AG10803 (cell line): Measurements from ENCODE around the gene HIVEP2.

Experiments used
- DNase-seq: peaks from one replicate; pipeline ENCODE4 v3.0.0; 2010; ENCODE audit warnings: low read depth
- H3K4me3 ChIP-seq: 2 replicates; pipeline ENCODE4 v1.5.1; 2011; ENCODE audit warnings: mild to moderate bottlenecking, low read length, control low read depth
- TF ChIP-seq, protein P1 (sequence below): conservative IDR thresholded peaks from 2 replicates; pipeline ENCODE4 v1.5.1; 2011; ENCODE audit warnings: mild to moderate bottlenecking, low read length, control low read depth, inconsistent platforms

Gene HIVEP2

DNA sequence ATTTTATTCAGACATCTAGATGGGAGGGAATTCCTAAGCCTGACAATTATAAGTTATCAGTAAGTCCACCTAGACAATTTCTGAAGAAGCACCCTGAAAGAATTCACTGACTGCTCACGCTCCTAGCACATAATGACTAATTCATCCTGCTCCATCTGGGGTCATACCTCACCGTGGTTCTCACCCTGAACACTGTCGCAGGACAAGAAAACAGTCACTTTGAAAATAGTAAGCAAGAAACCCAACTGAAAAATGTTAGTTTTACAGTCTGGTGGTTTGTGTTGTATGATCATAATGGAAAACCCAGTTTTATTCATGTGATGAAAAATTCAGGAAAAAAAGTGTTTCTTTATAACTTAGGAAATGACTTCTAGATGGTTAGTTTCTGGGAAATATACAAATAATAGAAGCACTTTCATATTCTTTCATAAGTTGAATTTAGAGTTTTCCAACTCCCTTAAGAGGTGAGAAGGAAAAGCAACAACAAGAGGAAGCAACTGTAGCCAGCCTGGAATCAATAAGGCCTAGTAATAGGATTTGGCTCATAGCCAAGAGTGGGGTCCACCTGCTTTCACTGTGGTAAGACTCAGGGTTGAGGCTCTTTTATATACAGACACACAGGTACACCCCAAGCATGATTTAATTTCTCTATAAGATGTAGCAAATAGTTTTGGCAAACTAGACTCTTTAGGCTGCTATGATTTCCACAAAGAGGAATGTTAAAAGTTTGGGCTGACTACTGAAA lies 94.1 kb downstream of the HIVEP2 start:
- TF ChIP-seq, protein P1, sequence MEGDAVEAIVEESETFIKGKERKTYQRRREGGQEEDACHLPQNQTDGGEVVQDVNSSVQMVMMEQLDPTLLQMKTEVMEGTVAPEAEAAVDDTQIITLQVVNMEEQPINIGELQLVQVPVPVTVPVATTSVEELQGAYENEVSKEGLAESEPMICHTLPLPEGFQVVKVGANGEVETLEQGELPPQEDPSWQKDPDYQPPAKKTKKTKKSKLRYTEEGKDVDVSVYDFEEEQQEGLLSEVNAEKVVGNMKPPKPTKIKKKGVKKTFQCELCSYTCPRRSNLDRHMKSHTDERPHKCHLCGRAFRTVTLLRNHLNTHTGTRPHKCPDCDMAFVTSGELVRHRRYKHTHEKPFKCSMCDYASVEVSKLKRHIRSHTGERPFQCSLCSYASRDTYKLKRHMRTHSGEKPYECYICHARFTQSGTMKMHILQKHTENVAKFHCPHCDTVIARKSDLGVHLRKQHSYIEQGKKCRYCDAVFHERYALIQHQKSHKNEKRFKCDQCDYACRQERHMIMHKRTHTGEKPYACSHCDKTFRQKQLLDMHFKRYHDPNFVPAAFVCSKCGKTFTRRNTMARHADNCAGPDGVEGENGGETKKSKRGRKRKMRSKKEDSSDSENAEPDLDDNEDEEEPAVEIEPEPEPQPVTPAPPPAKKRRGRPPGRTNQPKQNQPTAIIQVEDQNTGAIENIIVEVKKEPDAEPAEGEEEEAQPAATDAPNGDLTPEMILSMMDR = no peak
- peak; percentile 60 for DNase-seq

DNA sequence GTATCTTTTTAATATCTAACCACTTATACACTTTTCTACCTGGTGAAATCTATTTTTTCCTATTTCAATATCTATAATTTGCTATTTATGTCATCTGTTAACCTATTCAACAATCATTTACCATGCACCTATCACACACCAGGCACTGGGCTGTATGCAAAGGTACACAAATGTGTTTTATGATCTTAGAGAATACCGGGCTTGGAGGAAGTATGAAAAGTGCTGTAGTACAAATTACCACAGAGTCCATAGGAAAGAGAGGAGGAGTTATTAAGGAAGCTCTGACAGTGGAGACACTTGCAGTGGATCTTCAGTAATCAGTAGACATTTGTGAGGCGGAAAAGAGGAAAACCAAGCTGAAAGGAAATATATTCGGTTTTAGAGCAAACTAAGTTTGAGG lies 96.0 kb downstream of the HIVEP2 start:
- TF ChIP-seq, protein P1 = no peak
- no peak overlapping the region for H3K4me3 ChIP-seq
- no peak for DNase-seq

More for the DNA sequence above, 94.1 kb downstream of the HIVEP2 start:
- no peak overlapping the region for H3K4me3 ChIP-seq

DNA sequence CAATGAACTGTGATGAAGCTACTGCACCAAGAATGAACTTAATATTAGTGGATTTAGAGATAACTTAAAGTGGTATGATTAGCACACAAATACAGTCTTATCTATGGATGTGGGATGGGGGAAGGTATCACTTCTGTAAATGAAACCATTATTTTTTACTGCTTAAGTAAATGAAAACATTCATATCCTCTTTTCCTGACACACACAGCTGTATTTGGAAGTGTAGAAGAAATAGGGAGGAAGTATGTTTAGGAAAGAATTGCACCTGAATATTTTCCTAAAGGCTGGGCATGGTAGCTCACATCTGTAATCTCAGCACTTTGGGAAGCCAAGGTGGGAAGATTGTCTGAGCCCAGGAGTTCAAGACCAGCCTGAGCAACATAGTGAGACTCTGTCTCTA lies 96.8 kb downstream of the HIVEP2 start:
- no peak for DNase-seq
- TF ChIP-seq, protein P1 = no peak
- no peak overlapping the region for H3K4me3 ChIP-seq

DNA sequence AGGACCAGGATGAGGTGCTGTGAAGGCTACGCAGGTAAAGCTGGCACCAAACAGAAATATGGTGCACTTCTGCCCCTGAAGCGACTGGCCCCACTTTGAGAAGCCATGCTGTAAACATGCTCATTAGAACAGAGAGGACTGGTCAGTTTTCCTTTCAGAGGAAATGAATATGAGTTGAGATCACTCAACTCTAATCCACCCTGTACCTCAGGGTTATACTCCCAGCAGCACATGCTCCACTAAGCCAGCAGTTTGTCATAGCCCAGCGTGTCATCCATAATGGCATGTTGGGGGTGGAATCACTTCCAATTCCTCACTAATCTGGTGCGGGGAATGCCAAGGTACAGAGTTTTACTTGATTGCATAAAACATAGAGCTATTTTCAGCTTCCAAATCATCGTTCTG lies 98.1 kb downstream of the HIVEP2 start:
- H3K4me3 ChIP-seq = no peak overlapping the region
- peak; percentile 92 for DNase-seq
- TF ChIP-seq, protein P1 = no peak

DNA sequence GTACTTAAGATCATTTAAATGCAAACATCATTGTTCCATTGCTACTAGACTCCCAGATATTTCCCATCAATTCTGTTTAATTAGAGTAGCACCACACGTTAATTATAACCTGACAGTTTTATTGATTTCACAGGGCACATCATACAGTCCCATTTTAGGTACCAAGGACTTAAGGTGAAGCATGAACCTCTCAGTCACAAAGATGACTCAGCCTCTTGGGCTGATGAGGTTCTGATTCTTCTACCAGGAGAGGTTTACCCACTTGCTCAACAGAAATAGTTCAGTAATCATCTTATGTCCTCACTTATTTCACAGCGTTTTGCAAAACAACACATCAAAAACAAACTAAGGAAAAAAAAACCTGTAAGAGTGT lies 98.5 kb downstream of the HIVEP2 start:
- TF ChIP-seq, protein P1 = no peak
- peak; percentile 71 for DNase-seq
- no peak overlapping the region for H3K4me3 ChIP-seq

DNA sequence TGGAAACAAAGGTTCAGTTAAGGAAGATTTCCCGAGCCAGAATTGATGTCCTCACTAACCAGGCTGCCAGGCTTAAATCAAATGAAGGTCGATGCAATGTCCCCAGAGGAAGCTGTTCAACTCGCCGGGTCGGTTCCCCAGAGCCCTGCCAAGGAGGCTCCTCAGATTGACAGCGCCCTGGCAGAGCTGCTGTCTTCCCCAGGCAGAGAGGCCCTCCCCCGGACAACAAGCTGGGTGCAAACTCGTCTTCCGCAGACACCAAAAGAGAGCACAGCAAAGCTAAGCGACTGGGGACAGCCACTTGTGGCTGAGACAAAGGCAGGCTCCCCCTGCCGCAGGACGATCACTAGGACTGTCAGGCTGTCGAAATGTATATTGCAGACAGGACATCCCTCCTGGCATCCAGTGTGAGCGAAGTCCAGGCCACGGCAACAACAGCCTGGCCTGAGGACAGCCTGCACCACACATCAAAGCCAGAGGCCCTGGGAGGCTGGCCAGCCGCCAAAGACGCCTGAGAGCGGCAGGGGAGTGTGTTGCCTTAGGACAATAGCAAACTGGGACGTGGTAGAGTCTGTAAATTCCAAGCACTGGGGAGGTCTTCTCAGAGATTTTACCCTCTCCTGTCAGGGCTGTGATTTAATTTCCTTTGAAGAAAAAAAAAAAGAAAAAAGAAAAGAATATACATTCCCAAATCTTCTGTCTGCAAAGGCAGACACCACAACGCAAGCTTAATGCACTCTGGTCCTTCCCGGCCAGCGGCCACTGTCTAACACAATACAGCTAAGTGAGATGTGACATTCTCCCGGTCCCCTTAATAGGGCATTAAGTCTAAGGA lies 99.1 kb downstream of the HIVEP2 start:
- peak overlapping the region; percentile 37 for H3K4me3 ChIP-seq
- peak; percentile 71 for DNase-seq
- TF ChIP-seq, protein P1 = 0 out of 2 replicates have a peak, but pooled peaks have one; percentile 5
